OCI-LY7 (cell line): ENCODE measurements around the gene TLE1. TPM values are rescaled to one million over a fixed set of nuclear protein-coding genes. Genes with fewer than 3 reads are reported as not detected.

Experiments used
- BruUV-seq: library from RNA; stranded (reverse); fragments of 400-500 nt; replicated peaks from 2 replicates; lab custom pipeline; 2021; lab: Mats Ljungman, UMichigan
- CTCF ChIA-PET: fragments of 300-600 bp; sonication (Branson Sonifier 250); formaldehyde crosslinking; loops from one replicate; lab custom pipeline; 2022; ENCODE audit warnings: antibody characterized with exemption; ENCODE audit not compliant: unreplicated experiment; lab: Charles Lee
- POLR2A ChIA-PET: fragments of 300-600 bp; sonication (Branson Sonifier 250); formaldehyde crosslinking; loops from one replicate; lab custom pipeline; 2022; ENCODE audit warnings: antibody characterized with exemption; lab: Charles Lee
- DNase-seq: peaks from one replicate; pipeline ENCODE4 v3.0.0-alpha.2; 2015; ENCODE audit warnings: low spot score
- H2AFZ ChIP-seq: fragments of 200-600 bp; sonication (generic), shearing (Covaris generic); 2 replicates; pipeline ENCODE4 v1.6.1; 2014; ENCODE audit warnings: mild to moderate bottlenecking, antibody characterized with exemption, low read length, moderate library complexity
- H3K27ac ChIP-seq: fragments of 200-600 bp; sonication (generic); 2 replicates; pipeline ENCODE4 v1.5.1; 2014; ENCODE audit warnings: mixed run types, low read depth, mild to moderate bottlenecking, moderate library complexity, low read length, inconsistent platforms; ENCODE audit not compliant: poor library complexity, severe bottlenecking
- H3K36me3 ChIP-seq: fragments of 200-600 bp; sonication (generic); 2 replicates; pipeline ENCODE4 v1.6.1; 2014; ENCODE audit warnings: mild to moderate bottlenecking, antibody characterized with exemption, low read length, moderate library complexity, mixed read lengths; ENCODE audit not compliant: insufficient read depth
- H3K4me1 ChIP-seq: fragments of 200-600 bp; sonication (generic); 2 replicates; pipeline ENCODE4 v1.5.1; 2014; ENCODE audit warnings: mild to moderate bottlenecking, low read length; ENCODE audit not compliant: insufficient read depth, poor library complexity, severe bottlenecking
- H3K4me2 ChIP-seq: fragments of 200-600 bp; sonication (generic); 2 replicates; pipeline ENCODE4 v1.6.1; 2014; ENCODE audit warnings: mild to moderate bottlenecking, low read length
- H3K4me3 ChIP-seq: fragments of 200-600 bp; sonication (generic); 2 replicates; pipeline ENCODE4 v1.5.1; 2014; ENCODE audit warnings: mild to moderate bottlenecking, low read depth, low read length; ENCODE audit not compliant: poor library complexity, severe bottlenecking
- H3K79me2 ChIP-seq: fragments of 200-600 bp; sonication (generic); 2 replicates; pipeline ENCODE4 v1.6.1; 2016; ENCODE audit warnings: low read depth, mild to moderate bottlenecking, low read length, moderate library complexity, mixed read lengths; ENCODE audit not compliant: insufficient read depth
- H3K9me2 ChIP-seq: fragments of 200-600 bp; sonication (generic); 2 replicates; pipeline ENCODE4 v1.6.1; 2016; ENCODE audit warnings: mild to moderate bottlenecking, low read length, mixed read lengths; ENCODE audit not compliant: insufficient read depth
- H3K9me3 ChIP-seq: fragments of 200-600 bp; sonication (generic); 2 replicates; pipeline ENCODE4 v1.6.1; 2014; ENCODE audit warnings: mild to moderate bottlenecking, mixed run types, low read length, mixed read lengths
- H4K20me1 ChIP-seq: fragments of 200-600 bp; sonication (generic); 2 replicates; pipeline ENCODE4 v1.6.1; 2014; ENCODE audit warnings: mild to moderate bottlenecking, antibody characterized with exemption, low read length, moderate library complexity, mixed read lengths; ENCODE audit not compliant: insufficient read depth
- EZH2phosphoT487 ChIP-seq: fragments of 200-600 bp; sonication (generic); IDR thresholded peaks from 2 replicates; pipeline ENCODE4 v1.6.1; 2018; ENCODE audit warnings: low read depth, borderline replicate concordance, mild to moderate bottlenecking, mixed run types, antibody characterized with exemption, low read length, moderate library complexity, mixed read lengths
- intact Hi-C: fragments of 100-400 bp; cut with micrococcal nuclease; formaldehyde crosslinking; loops from one replicate; pipeline ENCODE4 v1.10.0; 2022; ENCODE audit not compliant: unreplicated experiment
- total RNA-seq, 2 experiments: library from RNA; depleted of rRNA in 1 of 2; stranded (reverse); fragments of >200 nt in 1 of 2; shearing (Covaris generic) in 1 of 2; gene quantifications; 2 replicates each; pipeline ENCODE4 v1.2.3, GENCODE V29; 2014 to 2022
- TF ChIP-seq, protein P1 (sequence below): fragments of 200-600 bp; sonication (generic); conservative IDR thresholded peaks from 2 replicates; pipeline ENCODE4 v1.5.1; 2014; ENCODE audit warnings: mild to moderate bottlenecking, antibody characterized with exemption, low read length, moderate library complexity, mixed read lengths

TLE1 gene
- total RNA-seq, 2 experiments from 2014 or later, result 0.13 TPM; not detected in 1

- TF ChIP-seq, protein P1, sequence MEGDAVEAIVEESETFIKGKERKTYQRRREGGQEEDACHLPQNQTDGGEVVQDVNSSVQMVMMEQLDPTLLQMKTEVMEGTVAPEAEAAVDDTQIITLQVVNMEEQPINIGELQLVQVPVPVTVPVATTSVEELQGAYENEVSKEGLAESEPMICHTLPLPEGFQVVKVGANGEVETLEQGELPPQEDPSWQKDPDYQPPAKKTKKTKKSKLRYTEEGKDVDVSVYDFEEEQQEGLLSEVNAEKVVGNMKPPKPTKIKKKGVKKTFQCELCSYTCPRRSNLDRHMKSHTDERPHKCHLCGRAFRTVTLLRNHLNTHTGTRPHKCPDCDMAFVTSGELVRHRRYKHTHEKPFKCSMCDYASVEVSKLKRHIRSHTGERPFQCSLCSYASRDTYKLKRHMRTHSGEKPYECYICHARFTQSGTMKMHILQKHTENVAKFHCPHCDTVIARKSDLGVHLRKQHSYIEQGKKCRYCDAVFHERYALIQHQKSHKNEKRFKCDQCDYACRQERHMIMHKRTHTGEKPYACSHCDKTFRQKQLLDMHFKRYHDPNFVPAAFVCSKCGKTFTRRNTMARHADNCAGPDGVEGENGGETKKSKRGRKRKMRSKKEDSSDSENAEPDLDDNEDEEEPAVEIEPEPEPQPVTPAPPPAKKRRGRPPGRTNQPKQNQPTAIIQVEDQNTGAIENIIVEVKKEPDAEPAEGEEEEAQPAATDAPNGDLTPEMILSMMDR, result no peak
- TF ChIP-seq EZH2phosphoT487, result no peak
- Histone ChIP-seq H3K4me2 (no peak overlapping the region), H3K9me2 (no peaks in the 10 kb centered on the region), H3K36me3 (no peaks in the 10 kb centered on the region), H3K27ac (no peak overlapping the region), H3K4me1 (no peaks in the 10 kb centered on the region), H3K79me2 (no peaks in the 10 kb centered on the region), H3K4me3 (no peak overlapping the region), H4K20me1 (no peaks in the 10 kb centered on the region), H2AFZ (no peak overlapping the region), H3K9me3 (no peaks in the 10 kb centered on the region)
- ChIA-PET POLR2A (interaction anchor here (0.7 kb wide), 1 partner anchor 24 kb away, joined by 3 read pairs; no protein-coding TSS in a partner anchor), CTCF (no interaction called here)
- DNase-seq, result no peak
- BruUV-seq, result no TSS peak
- intact Hi-C loops, result no loop called here
These were observed 69.9 kb downstream of the TLE1 start for GRCh38 chr9:81619353-81620001.

DNA sequence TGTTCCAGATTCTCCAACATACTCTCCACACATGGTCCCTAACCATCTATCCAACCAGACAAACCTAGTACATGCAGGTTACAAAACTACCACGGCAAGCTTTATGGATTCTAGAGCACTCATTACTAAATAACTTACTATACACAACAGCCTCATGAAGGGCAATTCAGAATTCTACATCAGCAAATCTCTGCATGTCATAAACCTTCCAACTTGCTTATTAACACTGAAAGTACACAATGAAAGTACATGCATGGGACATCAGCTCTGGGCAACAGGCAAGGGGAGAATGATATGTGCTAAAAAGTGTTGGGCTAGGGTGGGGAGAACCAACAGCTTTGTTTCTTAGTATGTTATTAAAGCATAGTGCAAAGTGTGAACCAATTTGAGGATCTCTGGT is 70.4 kb downstream of the TLE1 start:
- no peaks in the 10 kb centered on the region for H3K36me3 ChIP-seq
- no peaks in the 10 kb centered on the region for H3K4me1 ChIP-seq
- DNase-seq, result no peak
- no peaks in the 10 kb centered on the region for H4K20me1 ChIP-seq
- H3K9me3 ChIP-seq, result no peaks in the 10 kb centered on the region
- CTCF ChIA-PET, result no interaction called here
- intact Hi-C loops, result no loop called here
- POLR2A ChIA-PET, result interaction anchor here (0.7 kb wide), 1 partner anchor 24 kb away, joined by 3 read pairs; no protein-coding TSS in a partner anchor
- H2AFZ ChIP-seq, result no peak overlapping the region
- no peak overlapping the region for H3K4me2 ChIP-seq
- no peaks in the 10 kb centered on the region for H3K79me2 ChIP-seq
- no peak for TF ChIP-seq EZH2phosphoT487
- TF ChIP-seq, protein P1, result no peak
- no TSS peak for BruUV-seq
- H3K4me3 ChIP-seq, result no peak overlapping the region
- H3K9me2 ChIP-seq, result no peaks in the 10 kb centered on the region
- no peak overlapping the region for H3K27ac ChIP-seq

DNA sequence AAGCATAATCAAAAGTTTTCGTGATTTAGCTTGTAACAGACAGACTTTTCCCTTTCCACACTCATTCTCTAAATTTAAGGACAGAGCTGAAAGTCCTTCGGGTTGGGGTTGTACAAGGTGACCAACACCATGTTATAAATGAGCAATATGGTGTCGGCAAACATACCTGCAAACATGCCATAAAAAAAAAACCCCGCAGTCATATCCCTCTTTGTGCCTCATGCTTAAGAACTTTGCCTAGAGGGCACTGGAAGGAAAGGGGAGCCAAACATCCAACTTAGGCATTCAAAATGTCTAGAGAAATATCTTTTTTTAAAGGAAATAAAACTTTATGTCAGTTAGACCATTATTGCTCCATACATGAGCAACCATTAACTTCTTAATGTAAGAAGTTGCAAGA is 73.2 kb downstream of the TLE1 start:
- BruUV-seq, result no TSS peak
- no peak overlapping the region for H3K27ac ChIP-seq
- ChIA-PET CTCF (no interaction called here), POLR2A (interaction anchor here (0.6 to 1.0 kb wide), 2 partner anchors 34 to 93 kb away, joined by 3 read pairs; no protein-coding TSS in a partner anchor)
- H3K9me2 ChIP-seq, result no peaks in the 10 kb centered on the region
- H2AFZ ChIP-seq, result no peak overlapping the region
- H3K4me3 ChIP-seq, result no peak overlapping the region
- H3K36me3 ChIP-seq, result no peaks in the 10 kb centered on the region
- no peaks in the 10 kb centered on the region for H4K20me1 ChIP-seq
- H3K4me2 ChIP-seq, result no peak overlapping the region
- no peak for DNase-seq
- H3K4me1 ChIP-seq, result no peaks in the 10 kb centered on the region
- no peaks in the 10 kb centered on the region for H3K79me2 ChIP-seq
- H3K9me3 ChIP-seq, result no peaks in the 10 kb centered on the region
- TF ChIP-seq EZH2phosphoT487, result no peak
- TF ChIP-seq, protein P1, result no peak
- intact Hi-C loops, result no loop called here
